RWPE2 (cell line): ENCODE measurements around the gene DTL.

Experiments used
- ATAC-seq: fragments of 200-7000 bp; cut with Tn5 transposase; 3 replicates; pipeline ENCODE4 v1.9.1; 2021; ENCODE audit warnings: low read depth
- DNase-seq: peaks from one replicate; pipeline ENCODE4 v3.0.0-alpha.2; 2020; ENCODE audit warnings: low spot score
- H3K27ac ChIP-seq: fragments of 450-650 bp; 2 replicates; pipeline ENCODE4 v1.5.1; 2017; ENCODE audit warnings: mild to moderate bottlenecking; ENCODE audit not compliant: poor library complexity, severe bottlenecking
- H3K27me3 ChIP-seq: fragments of 250-450 bp; sonication (Bioruptor Pico); 2 replicates; pipeline ENCODE4 v1.5.1; 2021; ENCODE audit warnings: mild to moderate bottlenecking, moderate library complexity; ENCODE audit not compliant: insufficient read depth, poor library complexity, severe bottlenecking
- H3K36me3 ChIP-seq: fragments of 250-450 bp; sonication (Bioruptor Pico); 2 replicates; pipeline ENCODE4 v1.5.1; 2020; ENCODE audit warnings: low read depth, mild to moderate bottlenecking, moderate library complexity
- H3K4me1 ChIP-seq: fragments of 250-450 bp; sonication (Bioruptor Pico); 2 replicates; pipeline ENCODE4 v1.5.1; 2021; ENCODE audit warnings: mild to moderate bottlenecking, moderate library complexity; ENCODE audit not compliant: insufficient read depth, poor library complexity, severe bottlenecking
- H3K4me3 ChIP-seq: fragments of 250-450 bp; sonication (Bioruptor Pico); 2 replicates; pipeline ENCODE4 v1.5.1; 2021; ENCODE audit warnings: mild to moderate bottlenecking, moderate library complexity; ENCODE audit not compliant: severe bottlenecking
- H3K9me3 ChIP-seq: fragments of 250-450 bp; sonication (Bioruptor Pico); 2 replicates; pipeline ENCODE4 v1.5.1; 2021; ENCODE audit warnings: mild to moderate bottlenecking, moderate library complexity; ENCODE audit not compliant: severe bottlenecking
- TF ChIP-seq, protein P1 (sequence below): fragments of 450-650 bp; IDR thresholded peaks from one replicate; pipeline ENCODE4 v1.5.1; 2017; ENCODE audit warnings: mild to moderate bottlenecking, moderate library complexity; ENCODE audit not compliant: poor library complexity, severe bottlenecking

Gene DTL

DNA sequence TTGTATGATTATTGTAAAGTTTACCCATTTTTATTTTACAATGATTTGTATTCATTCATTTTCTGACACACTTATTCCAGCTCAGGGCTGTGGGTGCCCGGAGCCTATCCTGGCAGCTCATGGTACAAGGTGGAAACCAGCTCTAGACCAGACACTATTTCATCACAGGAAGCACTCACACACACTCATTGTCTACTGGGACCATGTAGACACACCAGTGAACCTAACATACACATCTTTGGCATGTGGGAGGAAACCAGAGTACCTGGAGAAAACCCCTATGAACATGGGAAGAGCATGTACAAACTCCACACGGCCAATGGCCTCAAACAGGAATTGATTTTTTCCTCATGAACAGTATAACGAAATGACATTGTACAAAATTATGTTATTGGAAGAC is 2.4 kb downstream of the DTL start:
- ATAC-seq, result no peak
- no peak overlapping the region for H3K27ac ChIP-seq
- no peak overlapping the region for H3K4me3 ChIP-seq
- peaks cover 6% of the 10 kb centered on the region for H3K36me3 ChIP-seq
- TF ChIP-seq, protein P1, sequence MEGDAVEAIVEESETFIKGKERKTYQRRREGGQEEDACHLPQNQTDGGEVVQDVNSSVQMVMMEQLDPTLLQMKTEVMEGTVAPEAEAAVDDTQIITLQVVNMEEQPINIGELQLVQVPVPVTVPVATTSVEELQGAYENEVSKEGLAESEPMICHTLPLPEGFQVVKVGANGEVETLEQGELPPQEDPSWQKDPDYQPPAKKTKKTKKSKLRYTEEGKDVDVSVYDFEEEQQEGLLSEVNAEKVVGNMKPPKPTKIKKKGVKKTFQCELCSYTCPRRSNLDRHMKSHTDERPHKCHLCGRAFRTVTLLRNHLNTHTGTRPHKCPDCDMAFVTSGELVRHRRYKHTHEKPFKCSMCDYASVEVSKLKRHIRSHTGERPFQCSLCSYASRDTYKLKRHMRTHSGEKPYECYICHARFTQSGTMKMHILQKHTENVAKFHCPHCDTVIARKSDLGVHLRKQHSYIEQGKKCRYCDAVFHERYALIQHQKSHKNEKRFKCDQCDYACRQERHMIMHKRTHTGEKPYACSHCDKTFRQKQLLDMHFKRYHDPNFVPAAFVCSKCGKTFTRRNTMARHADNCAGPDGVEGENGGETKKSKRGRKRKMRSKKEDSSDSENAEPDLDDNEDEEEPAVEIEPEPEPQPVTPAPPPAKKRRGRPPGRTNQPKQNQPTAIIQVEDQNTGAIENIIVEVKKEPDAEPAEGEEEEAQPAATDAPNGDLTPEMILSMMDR, result no peak
- no peaks in the 10 kb centered on the region for H3K27me3 ChIP-seq
- no peak for DNase-seq
- H3K9me3 ChIP-seq, result no peaks in the 10 kb centered on the region
- peaks cover 10% of the 10 kb centered on the region for H3K4me1 ChIP-seq

GRCh38 chr1:212039622-212040021 is 4.1 kb downstream of the DTL start:
- H3K36me3 ChIP-seq, result peaks cover 8% of the 10 kb centered on the region
- TF ChIP-seq, protein P1, result no peak
- ATAC-seq (no peak), DNase-seq (no peak)
- H3K4me3 ChIP-seq, result no peak overlapping the region
- H3K27me3 ChIP-seq, result no peaks in the 10 kb centered on the region
- H3K27ac ChIP-seq, result no peak overlapping the region
- H3K9me3 ChIP-seq, result no peaks in the 10 kb centered on the region
- peaks cover 10% of the 10 kb centered on the region for H3K4me1 ChIP-seq

GRCh38 chr1:212040629-212041412 is 5.3 kb downstream of the DTL start:
- no peak for DNase-seq
- Histone ChIP-seq H3K4me1 (peaks cover 10% of the 10 kb centered on the region), H3K4me3 (no peak overlapping the region), H3K27ac (no peak overlapping the region), H3K36me3 (peaks cover 11% of the 10 kb centered on the region), H3K27me3 (no peaks in the 10 kb centered on the region), H3K9me3 (no peaks in the 10 kb centered on the region)
- ATAC-seq, result peak; percentile 62
- TF ChIP-seq, protein P1, result no peak

GRCh38 chr1:212042436-212042835 is 6.9 kb downstream of the DTL start:
- Histone ChIP-seq H3K27me3 (no peaks in the 10 kb centered on the region), H3K27ac (no peak overlapping the region), H3K4me1 (peaks cover 8% of the 10 kb centered on the region), H3K4me3 (no peak overlapping the region), H3K9me3 (no peaks in the 10 kb centered on the region), H3K36me3 (peaks cover 11% of the 10 kb centered on the region)
- no peak for ATAC-seq
- DNase-seq, result no peak
- TF ChIP-seq, protein P1, result no peak

DNA sequence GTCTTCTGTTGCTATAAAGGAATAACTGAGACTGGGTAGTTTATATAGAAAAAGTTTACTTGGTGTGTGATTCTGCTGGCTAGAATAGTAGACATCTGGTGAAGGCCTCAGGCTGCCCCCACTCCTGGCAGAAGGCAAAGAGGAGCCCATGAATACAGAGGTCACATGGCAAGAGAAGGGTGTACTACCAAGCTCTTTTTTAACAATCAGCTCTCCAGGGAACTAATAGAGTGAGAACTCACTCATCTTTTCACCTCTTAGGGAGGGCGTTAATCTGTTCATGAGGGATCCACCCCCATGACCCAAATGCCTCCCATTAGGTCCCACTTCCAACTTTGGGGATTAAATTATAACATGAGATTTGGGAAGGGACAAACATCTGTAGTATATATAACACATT is 9.3 kb downstream of the DTL start:
- Histone ChIP-seq H3K27ac (no peak overlapping the region), H3K27me3 (no peaks in the 10 kb centered on the region), H3K4me3 (no peak overlapping the region), H3K9me3 (no peaks in the 10 kb centered on the region), H3K36me3 (peaks cover 11% of the 10 kb centered on the region), H3K4me1 (no peaks in the 10 kb centered on the region)
- ATAC-seq, result no peak
- no peak for DNase-seq
- TF ChIP-seq, protein P1, result no peak
